H1 (cell line): ENCODE data around the gene TGM4. TPM values are rescaled to one million over a fixed set of nuclear protein-coding genes. Genes with fewer than 3 reads are reported as not detected.

Experiments used
- CTCF ChIA-PET: fragments of 300-600 bp; sonication (Branson Sonifier 250); formaldehyde crosslinking; loops from one replicate; lab custom pipeline; 2021; ENCODE audit not compliant: partially characterized antibody; lab: Charles Lee
- POLR2A ChIA-PET: fragments of 300-600 bp; sonication (Branson Sonifier 250); formaldehyde crosslinking; loops from one replicate; lab custom pipeline; 2021; ENCODE audit warnings: inconsistent platforms; ENCODE audit not compliant: partially characterized antibody; lab: Charles Lee
- DNase-seq, 2 experiments: peaks; one replicate each; pipeline versions ENCODE4 v3.0.0 to v3.0.0-alpha.2; 2010 to 2022; ENCODE audit warnings: low spot score in 2 of 2, low read depth in 1 of 2, mixed read lengths in 1 of 2
- FAIRE-seq: peaks from 2 replicates; lab custom pipeline; 2011; peaks lifted over from hg19 to GRCh38; lab: Jason Lieb, UNC
- H2AFZ ChIP-seq: 2 replicates; pipeline ENCODE4 v1.8.1; 2012; ENCODE audit warnings: low read length, inconsistent platforms
- H2AK5ac ChIP-seq: 2 replicates; pipeline ENCODE4 v1.6.1; 2013; ENCODE audit warnings: low read depth, low read length
- H2BK120ac ChIP-seq: replicated peaks from 2 replicates; pipeline ENCODE3; 2013; ENCODE audit warnings: low read depth, low read length, inconsistent platforms
- H2BK12ac ChIP-seq: 2 replicates; pipeline ENCODE4 v1.6.1; 2013; ENCODE audit warnings: low read depth, low read length
- H2BK15ac ChIP-seq: 2 replicates; pipeline ENCODE4 v1.6.1; 2013; ENCODE audit warnings: low read length
- H2BK20ac ChIP-seq: 2 replicates; pipeline ENCODE4 v1.6.1; 2013; ENCODE audit warnings: low read length
- H2BK5ac ChIP-seq: 2 replicates; pipeline ENCODE4 v1.6.1; 2013; ENCODE audit warnings: low read depth, low read length
- H3K14ac ChIP-seq: 2 replicates; pipeline ENCODE4 v1.6.1; 2013; ENCODE audit warnings: inconsistent platforms; ENCODE audit not compliant: insufficient read length
- H3K18ac ChIP-seq: 2 replicates; pipeline ENCODE4 v1.6.1; 2013; ENCODE audit warnings: low read length; ENCODE audit errors: extremely low read depth
- H3K23ac ChIP-seq: 2 replicates; pipeline ENCODE4 v1.6.1; 2013; ENCODE audit warnings: inconsistent platforms; ENCODE audit not compliant: insufficient read length
- H3K23me2 ChIP-seq: 2 replicates; pipeline ENCODE4 v1.6.1; 2013; ENCODE audit warnings: low read depth, low read length
- H3K27ac ChIP-seq: 2 replicates; pipeline ENCODE4 v1.6.1; 2011; ENCODE audit warnings: low read depth, low read length, inconsistent platforms
- H3K27me3 ChIP-seq, 4 experiments: replicated peaks in 1 of 4; 1 replicate in 1 of 4; 2 replicates in 3 of 4; pipeline versions ENCODE4 v1.6.1 to v1.8.1; 2011 to 2013; ENCODE audit warnings: low read length in 3 of 4, mild to moderate bottlenecking in 3 of 4, inconsistent platforms in 2 of 4, mixed read lengths in 2 of 4, moderate library complexity in 1 of 4; ENCODE audit not compliant: control insufficient read depth in 3 of 4, insufficient read depth in 3 of 4; ENCODE audit errors: extremely low read depth in 1 of 4
- H3K36me3 ChIP-seq, 4 experiments: 2 replicates each; pipeline versions ENCODE4 v1.6.1 to v1.8.1; 2011 to 2013; ENCODE audit warnings: mild to moderate bottlenecking in 4 of 4, low read length in 3 of 4, moderate library complexity in 2 of 4, control low read depth in 1 of 4, inconsistent platforms in 1 of 4; ENCODE audit not compliant: insufficient read depth in 4 of 4, control insufficient read depth in 2 of 4
- H3K4ac ChIP-seq: replicated peaks from 2 replicates; pipeline ENCODE3; 2013; ENCODE audit warnings: low read length, low read depth, mixed read lengths, inconsistent platforms; ENCODE audit not compliant: insufficient read length
- H3K4me1 ChIP-seq, 4 experiments: replicated peaks in 1 of 4; 1 replicate in 1 of 4; 2 replicates in 3 of 4; pipeline versions ENCODE4 v1.6.1 to v1.8.1; 2011 to 2013; ENCODE audit warnings: low read length in 3 of 4, inconsistent platforms in 2 of 4, mixed read lengths in 1 of 4; ENCODE audit not compliant: insufficient read depth in 4 of 4, control insufficient read depth in 3 of 4
- H3K4me2 ChIP-seq, 2 experiments: 2 replicates each; pipeline versions ENCODE4 v1.6.1 to v1.8.1; 2011 to 2013; ENCODE audit warnings: low read depth in 2 of 2, low read length in 2 of 2, control low read depth in 1 of 2, inconsistent platforms in 1 of 2, mild to moderate bottlenecking in 1 of 2; ENCODE audit not compliant: insufficient read depth in 1 of 2
- H3K4me3 ChIP-seq, 4 experiments: fragments of 200-600, 300-600 bp in 1 of 4; sonication (generic), shearing (Covaris generic), sonication (Bioruptor Twin) in 1 of 4; 2 replicates each; pipeline versions ENCODE4 v1.5.1 to v1.8.1; 2011 to 2016; ENCODE audit warnings: low read length in 4 of 4, low read depth in 3 of 4, control low read depth in 2 of 4, inconsistent platforms in 2 of 4, mild to moderate bottlenecking in 2 of 4, mixed read lengths in 1 of 4, moderate library complexity in 1 of 4; ENCODE audit not compliant: insufficient read depth in 2 of 4; ENCODE audit errors: extremely low read depth in 1 of 4
- H3K56ac ChIP-seq: replicated peaks from 2 replicates; pipeline ENCODE3; 2013; ENCODE audit warnings: low read depth, mild to moderate bottlenecking, mixed read lengths, low read length, inconsistent platforms; ENCODE audit not compliant: insufficient read length
- H3K79me1 ChIP-seq: 2 replicates; pipeline ENCODE4 v1.6.1; 2013; ENCODE audit warnings: low read depth, low read length, control low read depth
- H3K79me2 ChIP-seq, 2 experiments: 2 replicates each; pipeline versions ENCODE4 v1.6.1 to v1.8.1; 2012 to 2013; ENCODE audit warnings: low read length in 2 of 2, mild to moderate bottlenecking in 2 of 2, inconsistent platforms in 1 of 2; ENCODE audit not compliant: insufficient read depth in 2 of 2, control insufficient read depth in 1 of 2
- H3K9ac ChIP-seq, 4 experiments: replicated peaks in 1 of 4; 1 replicate in 1 of 4; 2 replicates in 3 of 4; pipeline versions ENCODE4 v1.6.1 to v1.8.1; 2011 to 2013; ENCODE audit warnings: low read depth in 3 of 4, low read length in 3 of 4, control low read depth in 2 of 4, mild to moderate bottlenecking in 2 of 4, moderate library complexity in 2 of 4, inconsistent platforms in 1 of 4; ENCODE audit errors: extremely low read depth in 1 of 4
- H3K9me3 ChIP-seq, 2 experiments: 2 replicates each; pipeline versions ENCODE4 v1.6.1 to v1.8.1; 2012 to 2013; ENCODE audit warnings: mild to moderate bottlenecking in 2 of 2, moderate library complexity in 2 of 2, control low read depth in 1 of 2, inconsistent platforms in 1 of 2, low read depth in 1 of 2, low read length in 1 of 2, mixed read lengths in 1 of 2; ENCODE audit not compliant: insufficient read depth in 2 of 2
- H4K20me1 ChIP-seq, 2 experiments: replicated peaks in 1 of 2; 2 replicates each; pipeline versions ENCODE3 to v1.8.1; 2011 to 2013; ENCODE audit warnings: inconsistent platforms in 2 of 2, low read length in 2 of 2, mild to moderate bottlenecking in 1 of 2; ENCODE audit not compliant: insufficient read depth in 2 of 2, control insufficient read depth in 1 of 2
- H4K5ac ChIP-seq: 2 replicates; pipeline ENCODE4 v1.6.1; 2013; ENCODE audit warnings: low read length, low read depth, mixed read lengths, inconsistent platforms; ENCODE audit not compliant: insufficient read length
- H4K8ac ChIP-seq: 2 replicates; pipeline ENCODE4 v1.8.0; 2013; ENCODE audit warnings: mild to moderate bottlenecking, moderate library complexity, low read length, inconsistent platforms; ENCODE audit not compliant: insufficient read depth; ENCODE audit errors: extremely low read depth
- H4K91ac ChIP-seq: replicated peaks from 2 replicates; pipeline ENCODE3; 2013; ENCODE audit warnings: low read length, mixed read lengths, inconsistent platforms; ENCODE audit not compliant: insufficient read length
- CBX8 ChIP-seq: fragments of 300-800, 300-1000 bp; sonication (generic); IDR thresholded peaks from 2 replicates; pipeline ENCODE4 v1.7.1; 2016; ENCODE audit warnings: low read depth, low read length, borderline replicate concordance
- HDAC6 ChIP-seq: IDR thresholded peaks from one replicate; pipeline ENCODE4 v1.7.1; 2012; ENCODE audit warnings: low read depth, mild to moderate bottlenecking, inconsistent platforms, low read length, moderate library complexity
- RFX5 ChIP-seq: IDR thresholded peaks from 2 replicates; pipeline ENCODE4 v1.6.1; 2011; ENCODE audit warnings: low read depth, low read length, improper control_type of control experiment, borderline replicate concordance
- RNF2 ChIP-seq: fragments of 200-900, 300-1000 bp; sonication (generic); IDR thresholded peaks from 2 replicates; pipeline ENCODE4 v1.7.1; 2016; ENCODE audit warnings: borderline replicate concordance, low read depth, mild to moderate bottlenecking, antibody characterized with exemption, low read length; ENCODE audit not compliant: poor library complexity, severe bottlenecking; ENCODE audit errors: missing control alignments
- SAP30 ChIP-seq: fragments of 300-600 bp; sonication (generic); IDR thresholded peaks from 2 replicates; pipeline ENCODE4 v1.7.1; 2012; ENCODE audit warnings: low read length, moderate library complexity, mild to moderate bottlenecking, inconsistent platforms; ENCODE audit not compliant: insufficient read depth, insufficient replicate concordance
- SP1 ChIP-seq: IDR thresholded peaks from 2 replicates; pipeline ENCODE4 v1.6.1; 2011; ENCODE audit warnings: low read depth, low read length
- SP4 ChIP-seq: IDR thresholded peaks from 2 replicates; pipeline ENCODE4 v1.6.1; 2012; ENCODE audit warnings: low read length, inconsistent platforms
- SUZ12 ChIP-seq: fragments of 200-600 bp; sonication (generic); IDR thresholded peaks from 2 replicates; pipeline ENCODE4 v1.6.1; 2012; ENCODE audit warnings: mild to moderate bottlenecking, inconsistent platforms, low read length, moderate library complexity, mixed read lengths
- TBP ChIP-seq: IDR thresholded peaks from 2 replicates; pipeline ENCODE4 v1.6.1; 2011; ENCODE audit warnings: low read depth, low read length, improper control_type of control experiment
- TEAD4 ChIP-seq: IDR thresholded peaks from 2 replicates; pipeline ENCODE4 v1.6.1; 2012; ENCODE audit warnings: low read depth, low read length, inconsistent platforms, mixed read lengths
- WGBS, 2 experiments: shearing (Covaris generic) in 1 of 2; methylation state at CpG; one replicate each; pipeline versions ENCODE4 v1.1.6 to v1.1.7; 2013 to 2015; ENCODE audit warnings: low lambda C conversion rate in 2 of 2, mixed read lengths in 2 of 2, inconsistent platforms in 1 of 2, low coverage in 1 of 2, missing lambda C conversion rate in 1 of 2; ENCODE audit not compliant: insufficient replicate concordance in 2 of 2, insufficient coverage in 1 of 2, insufficient read length in 1 of 2; ENCODE audit errors: extremely low coverage in 1 of 2, missing lambda C conversion rate in 1 of 2; 5-methylcytosine and 5-hydroxymethylcytosine counted together
- polyA plus RNA-seq, 7 experiments: library from polyadenylated mRNA; depleted of rRNA in 3 of 7; stranded (reverse) in 5 of 7; unstranded in 2 of 7; fragments of >200 nt in 5 of 7; fragments of 200-250 nt in 2 of 7; gene quantifications; 1 replicate in 5 of 7; 2 replicates in 1 of 7; 4 replicates in 1 of 7; pipeline versions ENCODE4 v1.2.1 to v1.2.3, GENCODE V29; 2011 to 2013; ENCODE audit warnings: missing spikeins in 2 of 7, mixed read lengths in 2 of 7
- total RNA-seq: library from RNA; stranded (reverse); fragmentation: NEBNext Ultra II Directional; extraction: Animal tissue kit (Norgen Biotek cat#: 25700); gene quantifications from 2 replicates; pipeline ENCODE4 v1.2.1, GENCODE V29; 2021
- TF ChIP-seq, protein P1 (sequence below): IDR thresholded peaks from 2 replicates; pipeline ENCODE4 v1.6.1; 2012; ENCODE audit warnings: inconsistent platforms

TGM4 gene
- total and polyA plus RNA-seq, 2 of the 8 experiments (the other 6 are each of a cell fraction or from before 2014, with no cell fraction given), result 0.02 TPM; not detected in 1

- H2BK5ac ChIP-seq, result no peak overlapping the region
- H3K23me2 ChIP-seq, result no peaks in the 10 kb centered on the region
- H3K4me2 ChIP-seq, result no peak overlapping the region
- CTCF ChIA-PET, result interaction anchor here (0.7 to 2.2 kb wide), 6 partner anchors 12 to 1115 kb away, joined by 3 to 7 read pairs (median 3); no protein-coding TSS in a partner anchor
- no peaks in the 10 kb centered on the region for H4K20me1 ChIP-seq
- no peak for DNase-seq
- POLR2A ChIA-PET, result no interaction called here
- H2AK5ac ChIP-seq, result no peak overlapping the region
- no peak for FAIRE-seq
- no peak overlapping the region for H3K18ac ChIP-seq
- H2BK120ac ChIP-seq, result no peak overlapping the region
- H4K8ac ChIP-seq, result no peak overlapping the region
- H3K4ac ChIP-seq, result no peak overlapping the region
- 90% methylated on average over 7 of the region's 7 CpGs; no CpG with 5 or more reads in 1 of the 2 experiments for WGBS, 2 experiments
- no peaks in the 10 kb centered on the region for H3K79me1 ChIP-seq
- H2BK15ac ChIP-seq, result no peak overlapping the region
- no peak overlapping the region for H2BK20ac ChIP-seq
- H3K9me3 ChIP-seq, result no peaks in the 10 kb centered on the region
- H3K9ac ChIP-seq, result no peak overlapping the region
- no peak overlapping the region for H3K27ac ChIP-seq
- no peak overlapping the region for H2BK12ac ChIP-seq
- H4K5ac ChIP-seq, result no peak overlapping the region
- H2AFZ ChIP-seq, result no peak overlapping the region
- no peak overlapping the region for H4K91ac ChIP-seq
- H3K23ac ChIP-seq, result no peak overlapping the region
- no peaks in the 10 kb centered on the region for H3K4me1 ChIP-seq
- no peaks in the 10 kb centered on the region for H3K79me2 ChIP-seq
- H3K56ac ChIP-seq, result no peak overlapping the region
- H3K4me3 ChIP-seq, result no peak overlapping the region
- H3K14ac ChIP-seq, result no peak overlapping the region
- peaks cover 0 to 51% (median 19%) of the 10 kb centered on the region in 4 experiments; a peak in 6 of 8 replicates for H3K36me3 ChIP-seq
- H3K27me3 ChIP-seq, result no peaks in the 10 kb centered on the region
- TF ChIP-seq CBX8 (no peak), HDAC6 (no peak), SUZ12 (no peak), TEAD4 (no peak), SAP30 (no peak), TBP (no peak), RNF2 (no peak), SP1 (no peak), RFX5 (no peak), SP4 (no peak)
- TF ChIP-seq, protein P1, sequence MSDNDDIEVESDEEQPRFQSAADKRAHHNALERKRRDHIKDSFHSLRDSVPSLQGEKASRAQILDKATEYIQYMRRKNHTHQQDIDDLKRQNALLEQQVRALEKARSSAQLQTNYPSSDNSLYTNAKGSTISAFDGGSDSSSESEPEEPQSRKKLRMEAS, result no peak
Observed at GRCh38 chr3:44845528-44846520, 28.6 kb upstream of the TGM4 start.
